Prostate gland (tissue), 2 donors: ENCODE data around the gene AFF3.

Source experiments
- POLR2AphosphoS5 ChIP-seq: sonication (generic); formaldehyde crosslinking; IDR thresholded peaks from one replicate; pipeline ENCODE4 v1.6.1; 2017; ENCODE audit warnings: antibody characterized with exemption
- TF ChIP-seq, protein P1 (sequence below), 4 experiments: fragments of 200-600 bp in 2 of 4; fragments of 450-650 bp in 2 of 4; sonication (generic) in 2 of 4; IDR thresholded peaks; 1 replicate in 3 of 4; 2 replicates in 1 of 4; pipeline ENCODE4 v1.5.1; 2016 to 2019; ENCODE audit warnings: antibody characterized with exemption in 4 of 4, mild to moderate bottlenecking in 2 of 4, moderate library complexity in 2 of 4

DNA sequence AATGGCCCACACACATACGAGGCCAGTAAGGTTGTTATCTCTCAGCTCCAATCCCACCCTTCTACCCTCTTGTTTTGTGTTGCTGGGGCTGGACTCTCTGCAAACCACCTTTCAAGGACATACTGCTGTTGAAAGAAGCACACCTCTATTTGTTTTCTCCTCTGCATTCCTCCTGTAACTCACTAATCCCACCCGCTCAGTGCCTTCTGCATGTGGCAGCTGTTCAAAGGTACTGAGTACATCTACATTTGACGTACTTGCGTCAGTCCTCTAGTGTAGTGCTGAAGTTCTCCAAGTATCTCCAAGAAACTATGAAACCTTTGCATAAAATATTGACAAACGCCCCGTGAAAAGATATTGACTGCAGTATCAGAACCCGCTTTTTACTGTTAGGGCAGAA is 310.6 kb downstream of the AFF3 start:
- no peak for TF ChIP-seq POLR2AphosphoS5
- TF ChIP-seq, protein P1, sequence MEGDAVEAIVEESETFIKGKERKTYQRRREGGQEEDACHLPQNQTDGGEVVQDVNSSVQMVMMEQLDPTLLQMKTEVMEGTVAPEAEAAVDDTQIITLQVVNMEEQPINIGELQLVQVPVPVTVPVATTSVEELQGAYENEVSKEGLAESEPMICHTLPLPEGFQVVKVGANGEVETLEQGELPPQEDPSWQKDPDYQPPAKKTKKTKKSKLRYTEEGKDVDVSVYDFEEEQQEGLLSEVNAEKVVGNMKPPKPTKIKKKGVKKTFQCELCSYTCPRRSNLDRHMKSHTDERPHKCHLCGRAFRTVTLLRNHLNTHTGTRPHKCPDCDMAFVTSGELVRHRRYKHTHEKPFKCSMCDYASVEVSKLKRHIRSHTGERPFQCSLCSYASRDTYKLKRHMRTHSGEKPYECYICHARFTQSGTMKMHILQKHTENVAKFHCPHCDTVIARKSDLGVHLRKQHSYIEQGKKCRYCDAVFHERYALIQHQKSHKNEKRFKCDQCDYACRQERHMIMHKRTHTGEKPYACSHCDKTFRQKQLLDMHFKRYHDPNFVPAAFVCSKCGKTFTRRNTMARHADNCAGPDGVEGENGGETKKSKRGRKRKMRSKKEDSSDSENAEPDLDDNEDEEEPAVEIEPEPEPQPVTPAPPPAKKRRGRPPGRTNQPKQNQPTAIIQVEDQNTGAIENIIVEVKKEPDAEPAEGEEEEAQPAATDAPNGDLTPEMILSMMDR (IDR thresholded peaks at IDR 0.05) = no peak
